HepG2 (cell line): ENCODE results near the gene CDYL. TPM values are rescaled to one million over a fixed set of nuclear protein-coding genes. Genes with fewer than 3 reads are reported as not detected.

Experiments used
- CCAR2 ChIP-seq: fragments of 200-400 bp; formaldehyde crosslinking; optimal IDR thresholded peaks from 2 replicates; pipeline ENCODE3; 2018; ENCODE audit warnings: low read depth, mild to moderate bottlenecking, low read length, moderate library complexity
- DNMT1 ChIP-seq: sonication (generic); formaldehyde crosslinking; IDR thresholded peaks from 2 replicates; pipeline ENCODE4 v1.5.1; 2020; ENCODE audit warnings: mild to moderate bottlenecking, missing genetic modification reagents
- FOXK1 ChIP-seq: sonication (generic); formaldehyde crosslinking; IDR thresholded peaks from 2 replicates; pipeline ENCODE4 v1.4.0; 2020; ENCODE audit warnings: low read depth, missing genetic modification reagents, borderline replicate concordance
- HMG20A ChIP-seq: IDR thresholded peaks from 2 replicates; pipeline ENCODE4 v1.6.1; 2016; ENCODE audit warnings: borderline replicate concordance
- NBN ChIP-seq: fragments of 450-650 bp; conservative IDR thresholded peaks from 2 replicates; pipeline ENCODE4 v1.6.1; 2017
- NR2F1 ChIP-seq, 2 experiments: fragments of 450-650 bp in 1 of 2; formaldehyde crosslinking in 1 of 2; IDR thresholded peaks; 2 replicates each; pipeline versions ENCODE4 v1.5.0 to v1.6.1; 2016 to 2020; ENCODE audit warnings: mild to moderate bottlenecking in 1 of 2, missing compliant biosample characterization in 1 of 2, missing genetic modification reagents in 1 of 2, moderate library complexity in 1 of 2
- PREB ChIP-seq: sonication (generic); formaldehyde crosslinking; IDR thresholded peaks from 2 replicates; pipeline ENCODE4 v1.4.0; 2020; ENCODE audit warnings: missing genetic modification reagents
- SP4 ChIP-seq: sonication (generic); formaldehyde crosslinking; IDR thresholded peaks from 2 replicates; pipeline ENCODE4 v1.8.1; 2023; ENCODE audit warnings: mild to moderate bottlenecking, missing genetic modification reagents
- THRA ChIP-seq: sonication (generic); formaldehyde crosslinking; IDR thresholded peaks from 2 replicates; pipeline ENCODE4 v1.4.0; 2020; ENCODE audit warnings: missing genetic modification reagents, borderline replicate concordance
- TP53 ChIP-seq: sonication (generic); formaldehyde crosslinking; conservative IDR thresholded peaks from 2 replicates; pipeline ENCODE4 v1.4.0; 2020; ENCODE audit warnings: missing genetic modification reagents
- ZFP82 ChIP-seq: sonication (generic); formaldehyde crosslinking; IDR thresholded peaks from 2 replicates; pipeline ENCODE4 v1.5.1; 2020; ENCODE audit warnings: mild to moderate bottlenecking, missing genetic modification reagents, borderline replicate concordance
- ZNF136 ChIP-seq: sonication (generic); formaldehyde crosslinking; IDR thresholded peaks from 2 replicates; pipeline ENCODE4 v1.8.1; 2022; ENCODE audit warnings: low read depth, mild to moderate bottlenecking, moderate library complexity, missing genetic modification reagents
- ZNF138 ChIP-seq: sonication (generic); formaldehyde crosslinking; IDR thresholded peaks from 2 replicates; pipeline ENCODE4 v1.5.0; 2020; ENCODE audit warnings: mild to moderate bottlenecking, low read depth, missing genetic modification reagents
- ZNF496 ChIP-seq: sonication (generic); formaldehyde crosslinking; IDR thresholded peaks from 2 replicates; pipeline ENCODE4 v1.8.1; 2023; ENCODE audit warnings: mild to moderate bottlenecking, moderate library complexity, missing genetic modification reagents; ENCODE audit not compliant: insufficient replicate concordance
- ZNF547 ChIP-seq: sonication (generic); formaldehyde crosslinking; IDR thresholded peaks from 2 replicates; pipeline ENCODE4 v1.5.1; 2020; ENCODE audit warnings: mild to moderate bottlenecking, missing genetic modification reagents
- ZNF672 ChIP-seq: sonication (generic); formaldehyde crosslinking; IDR thresholded peaks from 2 replicates; pipeline ENCODE4 v1.8.1; 2022; ENCODE audit warnings: missing genetic modification reagents
- ZNF780A ChIP-seq: sonication (generic); formaldehyde crosslinking; IDR thresholded peaks from 2 replicates; pipeline ENCODE4 v1.8.0; 2022; ENCODE audit warnings: mild to moderate bottlenecking, missing genetic modification reagents, moderate library complexity
- polyA plus RNA-seq, 8 experiments: library from polyadenylated mRNA; depleted of rRNA in 3 of 8; stranded (reverse) in 7 of 8; unstranded in 1 of 8; fragments of >200 nt; fragmentation: Illumina TruSeq in 4 of 8; extraction: Trizol in 4 of 8; gene quantifications; 2 replicates each; pipeline versions ENCODE4 v1.2.1 to v1.2.3, GENCODE V29; 2011 to 2016; ENCODE audit warnings: low read depth in 4 of 8, missing spikeins in 1 of 8, mixed read lengths in 1 of 8; ENCODE audit not compliant: insufficient read depth in 1 of 8
- total RNA-seq, 5 experiments: library from RNA; depleted of rRNA; stranded (reverse); fragments of >200 nt; fragmentation: Illumina TruSeq; extraction: Trizol; gene quantifications; 2 replicates each; pipeline ENCODE4 v1.2.3, GENCODE V29; 2016; ENCODE audit warnings: low read depth in 1 of 5
- TF ChIP-seq, protein P1 (sequence below): sonication (generic); formaldehyde crosslinking; IDR thresholded peaks from 2 replicates; pipeline ENCODE4 v1.4.0; 2020; ENCODE audit warnings: missing genetic modification reagents
- TF ChIP-seq, protein P2 (sequence below): sonication (generic); formaldehyde crosslinking; IDR thresholded peaks from 2 replicates; pipeline ENCODE4 v1.4.0; 2020; ENCODE audit warnings: missing genetic modification reagents

Gene CDYL
- total and polyA plus RNA-seq, 2 of the 13 experiments (the other 11 are each of a cell fraction or from before 2014, with no cell fraction given) = 22.8 to 105 TPM

GRCh38 chr6:4809999-4810918 is 34.1 kb downstream of the CDYL start (continued):
- TF ChIP-seq CCAR2 (no peak), TP53 (CRISPR knock-in tag) (no peak), SP4 (CRISPR knock-in tag) (no peak), NR2F1 (CRISPR knock-in tag; IDR thresholded peaks at IDR 0.05) (peak; percentile 54 to 74; a peak in 3 of 4 replicates), THRA (no peak), ZNF672 (CRISPR knock-in tag) (no peak), DNMT1 (CRISPR knock-in tag) (no peak), NBN (no peak), ZFP82 (CRISPR knock-in tag) (no peak), ZNF547 (CRISPR knock-in tag) (no peak), HMG20A (CRISPR knock-in tag) (peak; percentile 50; the same call in 1 of the 2 replicates), ZNF136 (CRISPR knock-in tag) (0 out of 2 replicates have a peak, but pooled peaks have one; percentile 38), PREB (CRISPR knock-in tag) (no peak), ZNF496 (CRISPR knock-in tag) (no peak), ZNF138 (CRISPR knock-in tag) (no peak), ZNF780A (CRISPR knock-in tag) (no peak), FOXK1 (CRISPR knock-in tag) (peak; percentile 51; the same call in 1 of the 2 replicates)
- TF ChIP-seq, protein P1, sequence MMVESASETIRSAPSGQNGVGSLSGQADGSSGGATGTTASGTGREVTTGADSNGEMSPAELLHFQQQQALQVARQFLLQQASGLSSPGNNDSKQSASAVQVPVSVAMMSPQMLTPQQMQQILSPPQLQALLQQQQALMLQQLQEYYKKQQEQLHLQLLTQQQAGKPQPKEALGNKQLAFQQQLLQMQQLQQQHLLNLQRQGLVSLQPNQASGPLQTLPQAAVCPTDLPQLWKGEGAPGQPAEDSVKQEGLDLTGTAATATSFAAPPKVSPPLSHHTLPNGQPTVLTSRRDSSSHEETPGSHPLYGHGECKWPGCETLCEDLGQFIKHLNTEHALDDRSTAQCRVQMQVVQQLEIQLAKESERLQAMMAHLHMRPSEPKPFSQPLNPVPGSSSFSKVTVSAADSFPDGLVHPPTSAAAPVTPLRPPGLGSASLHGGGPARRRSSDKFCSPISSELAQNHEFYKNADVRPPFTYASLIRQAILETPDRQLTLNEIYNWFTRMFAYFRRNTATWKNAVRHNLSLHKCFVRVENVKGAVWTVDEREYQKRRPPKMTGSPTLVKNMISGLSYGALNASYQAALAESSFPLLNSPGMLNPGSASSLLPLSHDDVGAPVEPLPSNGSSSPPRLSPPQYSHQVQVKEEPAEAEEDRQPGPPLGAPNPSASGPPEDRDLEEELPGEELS (CRISPR knock-in tag) = peak; percentile 51; the same call in 1 of the 2 replicates
- TF ChIP-seq, protein P2, sequence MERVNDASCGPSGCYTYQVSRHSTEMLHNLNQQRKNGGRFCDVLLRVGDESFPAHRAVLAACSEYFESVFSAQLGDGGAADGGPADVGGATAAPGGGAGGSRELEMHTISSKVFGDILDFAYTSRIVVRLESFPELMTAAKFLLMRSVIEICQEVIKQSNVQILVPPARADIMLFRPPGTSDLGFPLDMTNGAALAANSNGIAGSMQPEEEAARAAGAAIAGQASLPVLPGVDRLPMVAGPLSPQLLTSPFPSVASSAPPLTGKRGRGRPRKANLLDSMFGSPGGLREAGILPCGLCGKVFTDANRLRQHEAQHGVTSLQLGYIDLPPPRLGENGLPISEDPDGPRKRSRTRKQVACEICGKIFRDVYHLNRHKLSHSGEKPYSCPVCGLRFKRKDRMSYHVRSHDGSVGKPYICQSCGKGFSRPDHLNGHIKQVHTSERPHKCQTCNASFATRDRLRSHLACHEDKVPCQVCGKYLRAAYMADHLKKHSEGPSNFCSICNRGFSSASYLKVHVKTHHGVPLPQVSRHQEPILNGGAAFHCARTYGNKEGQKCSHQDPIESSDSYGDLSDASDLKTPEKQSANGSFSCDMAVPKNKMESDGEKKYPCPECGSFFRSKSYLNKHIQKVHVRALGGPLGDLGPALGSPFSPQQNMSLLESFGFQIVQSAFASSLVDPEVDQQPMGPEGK (CRISPR knock-in tag) = peak; percentile 55; the same call in 1 of the 2 replicates
